GM23338 (cell line): Measurements from ENCODE around the gene TXLNB. TPM values are rescaled to one million over a fixed set of nuclear protein-coding genes. Genes with fewer than 3 reads are reported as not detected.
A peak's percentile ranks its signal among the peaks of the same experiment; 100 is the strongest.

Source experiments
- ATAC-seq: fragments of 200-7000 bp; cut with Tn5 transposase; 3 replicates; pipeline ENCODE4 v1.9.1; 2020
- DNase-seq: peaks from one replicate; pipeline ENCODE4 v3.0.0-alpha.2; 2015; ENCODE audit warnings: low spot score
- H2AFZ ChIP-seq: fragments of 200-600 bp; sonication (generic); 2 replicates; pipeline ENCODE4 v1.8.0; 2016; ENCODE audit warnings: antibody characterized with exemption, mild to moderate bottlenecking, moderate library complexity
- H3F3A ChIP-seq: fragments of 200-600 bp; sonication (generic); replicated peaks from 2 replicates; pipeline ENCODE4 v1.8.0; 2017; ENCODE audit warnings: antibody characterized with exemption, mixed run types, low read depth
- H3K27ac ChIP-seq: fragments of 200-600 bp; sonication (generic); 2 replicates; pipeline ENCODE4 v1.6.1; 2016; ENCODE audit warnings: low read depth
- H3K27me3 ChIP-seq: fragments of 200-600 bp; sonication (generic); 2 replicates; pipeline ENCODE4 v1.8.0; 2016; ENCODE audit warnings: mild to moderate bottlenecking, mixed run types, moderate library complexity; ENCODE audit not compliant: insufficient read depth
- H3K36me3 ChIP-seq: fragments of 200-600 bp; sonication (generic); 2 replicates; pipeline ENCODE4 v1.8.0; 2016; ENCODE audit warnings: mild to moderate bottlenecking; ENCODE audit not compliant: insufficient read depth
- H3K4me1 ChIP-seq: fragments of 200-600 bp; sonication (generic); 2 replicates; pipeline ENCODE4 v1.8.0; 2016; ENCODE audit warnings: mild to moderate bottlenecking, moderate library complexity; ENCODE audit not compliant: insufficient read depth
- H3K4me2 ChIP-seq: fragments of 200-600 bp; sonication (generic); 2 replicates; pipeline ENCODE4 v1.7.1; 2017; ENCODE audit warnings: mixed run types
- H3K4me3 ChIP-seq: fragments of 200-600 bp; sonication (generic); 2 replicates; pipeline ENCODE4 v1.6.1; 2016; ENCODE audit warnings: mixed run types
- H3K79me2 ChIP-seq: fragments of 200-600 bp; sonication (generic); replicated peaks from 2 replicates; pipeline ENCODE4 v1.8.0; 2017; ENCODE audit warnings: mild to moderate bottlenecking; ENCODE audit not compliant: insufficient read depth
- H3K9me2 ChIP-seq: fragments of 200-600 bp; sonication (generic); 2 replicates; pipeline ENCODE4 v1.8.0; 2017; ENCODE audit not compliant: insufficient read depth
- H4K20me1 ChIP-seq: fragments of 200-600 bp; sonication (generic); replicated peaks from 2 replicates; pipeline ENCODE4 v1.8.0; 2017; ENCODE audit warnings: mild to moderate bottlenecking; ENCODE audit not compliant: insufficient read depth
- H3K27ac Mint-ChIP-seq: 2 replicates; pipeline ENCODE4 v1.8.0; 2020; ENCODE audit warnings: inconsistent platforms, mild to moderate bottlenecking, moderate library complexity, mixed read lengths
- H3K27me3 Mint-ChIP-seq: 3 replicates; pipeline ENCODE4 v1.8.0; 2022; ENCODE audit warnings: low read depth, mild to moderate bottlenecking, moderate library complexity, mixed read lengths, inconsistent platforms; ENCODE audit not compliant: insufficient read depth, poor library complexity
- H3K36me3 Mint-ChIP-seq: 3 replicates; pipeline ENCODE4 v1.8.0; 2021; ENCODE audit warnings: low read depth, mild to moderate bottlenecking, inconsistent platforms, moderate library complexity, mixed read lengths
- H3K4me1 Mint-ChIP-seq: 3 replicates; pipeline ENCODE4 v1.8.0; 2020; ENCODE audit warnings: mild to moderate bottlenecking, inconsistent platforms, mixed read lengths
- H3K4me3 Mint-ChIP-seq: 3 replicates; pipeline ENCODE4 v1.8.0; 2021; ENCODE audit warnings: moderate library complexity, mild to moderate bottlenecking, inconsistent platforms, mixed read lengths
- H3K9me3 Mint-ChIP-seq: 3 replicates; pipeline ENCODE4 v1.8.0; 2020; ENCODE audit warnings: moderate library complexity, mild to moderate bottlenecking, inconsistent platforms, mixed read lengths
- CREB1 ChIP-seq: fragments of 250-450 bp; sonication (Bioruptor Pico); IDR thresholded peaks from 2 replicates; pipeline ENCODE4 v1.5.0; 2020; ENCODE audit warnings: low read depth, mild to moderate bottlenecking, moderate library complexity
- EZH2 ChIP-seq: fragments of 200-600 bp; sonication (generic); IDR thresholded peaks from one replicate; pipeline ENCODE4 v1.8.0; 2017; ENCODE audit warnings: antibody characterized with exemption, mild to moderate bottlenecking, low read depth; ENCODE audit not compliant: unreplicated experiment
- EZH2phosphoT487 ChIP-seq: fragments of 200-600 bp; sonication (generic); IDR thresholded peaks from one replicate; pipeline ENCODE4 v1.8.1; 2018; ENCODE audit warnings: antibody characterized with exemption; ENCODE audit not compliant: unreplicated experiment
- JUNB ChIP-seq: IDR thresholded peaks from one replicate; pipeline ENCODE4 v1.6.1; 2016; ENCODE audit warnings: antibody characterized with exemption; ENCODE audit not compliant: unreplicated experiment
- NANOG ChIP-seq: IDR thresholded peaks from 2 replicates; pipeline ENCODE4 v1.6.1; 2016; ENCODE audit warnings: antibody characterized with exemption, borderline replicate concordance
- POLR2AphosphoS5 ChIP-seq: IDR thresholded peaks from 2 replicates; pipeline ENCODE4 v1.6.1; 2016; ENCODE audit warnings: antibody characterized with exemption, low read depth
- STAT1 ChIP-seq: IDR thresholded peaks from one replicate; pipeline ENCODE4 v1.6.1; 2016; ENCODE audit warnings: antibody characterized with exemption; ENCODE audit not compliant: unreplicated experiment
- ZNF114 ChIP-seq: fragments of 250-450 bp; sonication (Bioruptor Pico); IDR thresholded peaks from 2 replicates; pipeline ENCODE4 v1.5.0; 2020; ENCODE audit warnings: mild to moderate bottlenecking, moderate library complexity
- ZNF331 ChIP-seq: fragments of 250-450 bp; sonication (Bioruptor Pico); IDR thresholded peaks from 2 replicates; pipeline ENCODE4 v1.5.0; 2020; ENCODE audit warnings: low read depth, mild to moderate bottlenecking, moderate library complexity
- polyA plus RNA-seq: library from polyadenylated mRNA; unstranded; fragments of >200 nt; fragmentation: Nextera tagmentation; extraction: Ambion mirVana; gene quantifications from 2 replicates; pipeline ENCODE4 v1.2.1, GENCODE V29; 2016
- total RNA-seq: library from RNA; depleted of rRNA; stranded (reverse); fragments of >200 nt; shearing (Covaris generic); gene quantifications from 2 replicates; pipeline ENCODE4 v1.2.3, GENCODE V29; 2014
- TF ChIP-seq, protein P1 (sequence below): IDR thresholded peaks from 2 replicates; pipeline ENCODE4 v1.6.1; 2016; ENCODE audit warnings: antibody characterized with exemption
- TF ChIP-seq, protein P2 (sequence below), 2 experiments: fragments of 200-600 bp in 1 of 2; sonication (generic) in 1 of 2; conservative IDR thresholded peaks; 2 replicates each; pipeline versions ENCODE4 v1.5.1 to v1.6.1; 2016 to 2017; ENCODE audit warnings: antibody characterized with exemption in 2 of 2, low read depth in 2 of 2, mild to moderate bottlenecking in 2 of 2, moderate library complexity in 1 of 2
- TF ChIP-seq, protein P3 (sequence below): IDR thresholded peaks from one replicate; pipeline ENCODE4 v1.6.1; 2018; ENCODE audit warnings: antibody characterized with exemption; ENCODE audit not compliant: unreplicated experiment
- TF ChIP-seq, protein P4 (sequence below): fragments of 250-450 bp; sonication (Bioruptor Pico); IDR thresholded peaks from 2 replicates; pipeline ENCODE4 v1.5.0; 2020; ENCODE audit warnings: mild to moderate bottlenecking, moderate library complexity

The TXLNB gene
- total and polyA plus RNA-seq, 2 experiments from 2014 or later = 0.11 to 0.28 TPM

DNA sequence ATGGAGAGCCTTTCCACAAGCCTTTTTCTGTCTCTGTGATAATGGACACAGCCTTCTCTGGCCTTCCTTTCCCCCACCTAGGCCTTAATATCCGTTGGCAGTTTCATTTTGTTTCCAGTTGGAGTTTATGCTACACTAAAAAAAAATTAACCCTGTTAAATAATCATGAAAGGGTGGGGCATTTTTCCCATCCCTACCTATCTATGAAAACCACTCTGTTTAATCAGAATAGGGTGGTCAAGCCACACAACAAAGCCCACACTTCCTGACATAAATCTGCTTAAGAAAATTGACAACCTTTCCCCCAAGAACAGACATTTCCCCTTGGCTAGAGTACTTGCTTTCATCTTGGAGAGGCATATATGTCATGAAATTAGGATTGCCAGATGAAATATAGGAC, 14.2 kb downstream of the TXLNB start:
- no peaks in the 10 kb centered on the region for H3K27me3 Mint-ChIP-seq
- Histone ChIP-seq H3F3A (no peaks in the 10 kb centered on the region), H2AFZ (peak overlapping the region; percentile 53; the same call in 1 of the 2 replicates), H4K20me1 (no peaks in the 10 kb centered on the region), H3K27ac (no peak overlapping the region), H3K79me2 (no peaks in the 10 kb centered on the region), H3K36me3 (no peaks in the 10 kb centered on the region), H3K9me2 (no peaks in the 10 kb centered on the region; the same call in 1 of the 2 replicates), H3K4me2 (no peak overlapping the region), H3K4me1 (no peaks in the 10 kb centered on the region), H3K27me3 (no peaks in the 10 kb centered on the region), H3K4me3 (no peak overlapping the region)
- no peak for ATAC-seq
- no peak overlapping the region for H3K4me3 Mint-ChIP-seq
- H3K4me1 Mint-ChIP-seq = no peaks in the 10 kb centered on the region
- no peaks in the 10 kb centered on the region for H3K9me3 Mint-ChIP-seq
- TF ChIP-seq ZNF114 = no peak
- no peak for TF ChIP-seq NANOG
- TF ChIP-seq, protein P1, sequence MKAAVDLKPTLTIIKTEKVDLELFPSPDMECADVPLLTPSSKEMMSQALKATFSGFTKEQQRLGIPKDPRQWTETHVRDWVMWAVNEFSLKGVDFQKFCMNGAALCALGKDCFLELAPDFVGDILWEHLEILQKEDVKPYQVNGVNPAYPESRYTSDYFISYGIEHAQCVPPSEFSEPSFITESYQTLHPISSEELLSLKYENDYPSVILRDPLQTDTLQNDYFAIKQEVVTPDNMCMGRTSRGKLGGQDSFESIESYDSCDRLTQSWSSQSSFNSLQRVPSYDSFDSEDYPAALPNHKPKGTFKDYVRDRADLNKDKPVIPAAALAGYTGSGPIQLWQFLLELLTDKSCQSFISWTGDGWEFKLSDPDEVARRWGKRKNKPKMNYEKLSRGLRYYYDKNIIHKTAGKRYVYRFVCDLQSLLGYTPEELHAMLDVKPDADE = no peak
- no peak for TF ChIP-seq EZH2
- TF ChIP-seq EZH2phosphoT487 = no peak
- TF ChIP-seq, protein P2, sequence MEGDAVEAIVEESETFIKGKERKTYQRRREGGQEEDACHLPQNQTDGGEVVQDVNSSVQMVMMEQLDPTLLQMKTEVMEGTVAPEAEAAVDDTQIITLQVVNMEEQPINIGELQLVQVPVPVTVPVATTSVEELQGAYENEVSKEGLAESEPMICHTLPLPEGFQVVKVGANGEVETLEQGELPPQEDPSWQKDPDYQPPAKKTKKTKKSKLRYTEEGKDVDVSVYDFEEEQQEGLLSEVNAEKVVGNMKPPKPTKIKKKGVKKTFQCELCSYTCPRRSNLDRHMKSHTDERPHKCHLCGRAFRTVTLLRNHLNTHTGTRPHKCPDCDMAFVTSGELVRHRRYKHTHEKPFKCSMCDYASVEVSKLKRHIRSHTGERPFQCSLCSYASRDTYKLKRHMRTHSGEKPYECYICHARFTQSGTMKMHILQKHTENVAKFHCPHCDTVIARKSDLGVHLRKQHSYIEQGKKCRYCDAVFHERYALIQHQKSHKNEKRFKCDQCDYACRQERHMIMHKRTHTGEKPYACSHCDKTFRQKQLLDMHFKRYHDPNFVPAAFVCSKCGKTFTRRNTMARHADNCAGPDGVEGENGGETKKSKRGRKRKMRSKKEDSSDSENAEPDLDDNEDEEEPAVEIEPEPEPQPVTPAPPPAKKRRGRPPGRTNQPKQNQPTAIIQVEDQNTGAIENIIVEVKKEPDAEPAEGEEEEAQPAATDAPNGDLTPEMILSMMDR (conservative IDR thresholded peaks at IDR 0.05; ENCODE audit: low read depth in 2 of 2) = no peak
- TF ChIP-seq, protein P3, sequence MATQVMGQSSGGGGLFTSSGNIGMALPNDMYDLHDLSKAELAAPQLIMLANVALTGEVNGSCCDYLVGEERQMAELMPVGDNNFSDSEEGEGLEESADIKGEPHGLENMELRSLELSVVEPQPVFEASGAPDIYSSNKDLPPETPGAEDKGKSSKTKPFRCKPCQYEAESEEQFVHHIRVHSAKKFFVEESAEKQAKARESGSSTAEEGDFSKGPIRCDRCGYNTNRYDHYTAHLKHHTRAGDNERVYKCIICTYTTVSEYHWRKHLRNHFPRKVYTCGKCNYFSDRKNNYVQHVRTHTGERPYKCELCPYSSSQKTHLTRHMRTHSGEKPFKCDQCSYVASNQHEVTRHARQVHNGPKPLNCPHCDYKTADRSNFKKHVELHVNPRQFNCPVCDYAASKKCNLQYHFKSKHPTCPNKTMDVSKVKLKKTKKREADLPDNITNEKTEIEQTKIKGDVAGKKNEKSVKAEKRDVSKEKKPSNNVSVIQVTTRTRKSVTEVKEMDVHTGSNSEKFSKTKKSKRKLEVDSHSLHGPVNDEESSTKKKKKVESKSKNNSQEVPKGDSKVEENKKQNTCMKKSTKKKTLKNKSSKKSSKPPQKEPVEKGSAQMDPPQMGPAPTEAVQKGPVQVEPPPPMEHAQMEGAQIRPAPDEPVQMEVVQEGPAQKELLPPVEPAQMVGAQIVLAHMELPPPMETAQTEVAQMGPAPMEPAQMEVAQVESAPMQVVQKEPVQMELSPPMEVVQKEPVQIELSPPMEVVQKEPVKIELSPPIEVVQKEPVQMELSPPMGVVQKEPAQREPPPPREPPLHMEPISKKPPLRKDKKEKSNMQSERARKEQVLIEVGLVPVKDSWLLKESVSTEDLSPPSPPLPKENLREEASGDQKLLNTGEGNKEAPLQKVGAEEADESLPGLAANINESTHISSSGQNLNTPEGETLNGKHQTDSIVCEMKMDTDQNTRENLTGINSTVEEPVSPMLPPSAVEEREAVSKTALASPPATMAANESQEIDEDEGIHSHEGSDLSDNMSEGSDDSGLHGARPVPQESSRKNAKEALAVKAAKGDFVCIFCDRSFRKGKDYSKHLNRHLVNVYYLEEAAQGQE = no peak
- TF ChIP-seq JUNB = no peak
- no peak for TF ChIP-seq ZNF331 (CRISPR knock-in tag)
- TF ChIP-seq POLR2AphosphoS5 = no peak
- TF ChIP-seq STAT1 = no peak
- TF ChIP-seq CREB1 (CRISPR knock-in tag) = no peak
- TF ChIP-seq, protein P4, sequence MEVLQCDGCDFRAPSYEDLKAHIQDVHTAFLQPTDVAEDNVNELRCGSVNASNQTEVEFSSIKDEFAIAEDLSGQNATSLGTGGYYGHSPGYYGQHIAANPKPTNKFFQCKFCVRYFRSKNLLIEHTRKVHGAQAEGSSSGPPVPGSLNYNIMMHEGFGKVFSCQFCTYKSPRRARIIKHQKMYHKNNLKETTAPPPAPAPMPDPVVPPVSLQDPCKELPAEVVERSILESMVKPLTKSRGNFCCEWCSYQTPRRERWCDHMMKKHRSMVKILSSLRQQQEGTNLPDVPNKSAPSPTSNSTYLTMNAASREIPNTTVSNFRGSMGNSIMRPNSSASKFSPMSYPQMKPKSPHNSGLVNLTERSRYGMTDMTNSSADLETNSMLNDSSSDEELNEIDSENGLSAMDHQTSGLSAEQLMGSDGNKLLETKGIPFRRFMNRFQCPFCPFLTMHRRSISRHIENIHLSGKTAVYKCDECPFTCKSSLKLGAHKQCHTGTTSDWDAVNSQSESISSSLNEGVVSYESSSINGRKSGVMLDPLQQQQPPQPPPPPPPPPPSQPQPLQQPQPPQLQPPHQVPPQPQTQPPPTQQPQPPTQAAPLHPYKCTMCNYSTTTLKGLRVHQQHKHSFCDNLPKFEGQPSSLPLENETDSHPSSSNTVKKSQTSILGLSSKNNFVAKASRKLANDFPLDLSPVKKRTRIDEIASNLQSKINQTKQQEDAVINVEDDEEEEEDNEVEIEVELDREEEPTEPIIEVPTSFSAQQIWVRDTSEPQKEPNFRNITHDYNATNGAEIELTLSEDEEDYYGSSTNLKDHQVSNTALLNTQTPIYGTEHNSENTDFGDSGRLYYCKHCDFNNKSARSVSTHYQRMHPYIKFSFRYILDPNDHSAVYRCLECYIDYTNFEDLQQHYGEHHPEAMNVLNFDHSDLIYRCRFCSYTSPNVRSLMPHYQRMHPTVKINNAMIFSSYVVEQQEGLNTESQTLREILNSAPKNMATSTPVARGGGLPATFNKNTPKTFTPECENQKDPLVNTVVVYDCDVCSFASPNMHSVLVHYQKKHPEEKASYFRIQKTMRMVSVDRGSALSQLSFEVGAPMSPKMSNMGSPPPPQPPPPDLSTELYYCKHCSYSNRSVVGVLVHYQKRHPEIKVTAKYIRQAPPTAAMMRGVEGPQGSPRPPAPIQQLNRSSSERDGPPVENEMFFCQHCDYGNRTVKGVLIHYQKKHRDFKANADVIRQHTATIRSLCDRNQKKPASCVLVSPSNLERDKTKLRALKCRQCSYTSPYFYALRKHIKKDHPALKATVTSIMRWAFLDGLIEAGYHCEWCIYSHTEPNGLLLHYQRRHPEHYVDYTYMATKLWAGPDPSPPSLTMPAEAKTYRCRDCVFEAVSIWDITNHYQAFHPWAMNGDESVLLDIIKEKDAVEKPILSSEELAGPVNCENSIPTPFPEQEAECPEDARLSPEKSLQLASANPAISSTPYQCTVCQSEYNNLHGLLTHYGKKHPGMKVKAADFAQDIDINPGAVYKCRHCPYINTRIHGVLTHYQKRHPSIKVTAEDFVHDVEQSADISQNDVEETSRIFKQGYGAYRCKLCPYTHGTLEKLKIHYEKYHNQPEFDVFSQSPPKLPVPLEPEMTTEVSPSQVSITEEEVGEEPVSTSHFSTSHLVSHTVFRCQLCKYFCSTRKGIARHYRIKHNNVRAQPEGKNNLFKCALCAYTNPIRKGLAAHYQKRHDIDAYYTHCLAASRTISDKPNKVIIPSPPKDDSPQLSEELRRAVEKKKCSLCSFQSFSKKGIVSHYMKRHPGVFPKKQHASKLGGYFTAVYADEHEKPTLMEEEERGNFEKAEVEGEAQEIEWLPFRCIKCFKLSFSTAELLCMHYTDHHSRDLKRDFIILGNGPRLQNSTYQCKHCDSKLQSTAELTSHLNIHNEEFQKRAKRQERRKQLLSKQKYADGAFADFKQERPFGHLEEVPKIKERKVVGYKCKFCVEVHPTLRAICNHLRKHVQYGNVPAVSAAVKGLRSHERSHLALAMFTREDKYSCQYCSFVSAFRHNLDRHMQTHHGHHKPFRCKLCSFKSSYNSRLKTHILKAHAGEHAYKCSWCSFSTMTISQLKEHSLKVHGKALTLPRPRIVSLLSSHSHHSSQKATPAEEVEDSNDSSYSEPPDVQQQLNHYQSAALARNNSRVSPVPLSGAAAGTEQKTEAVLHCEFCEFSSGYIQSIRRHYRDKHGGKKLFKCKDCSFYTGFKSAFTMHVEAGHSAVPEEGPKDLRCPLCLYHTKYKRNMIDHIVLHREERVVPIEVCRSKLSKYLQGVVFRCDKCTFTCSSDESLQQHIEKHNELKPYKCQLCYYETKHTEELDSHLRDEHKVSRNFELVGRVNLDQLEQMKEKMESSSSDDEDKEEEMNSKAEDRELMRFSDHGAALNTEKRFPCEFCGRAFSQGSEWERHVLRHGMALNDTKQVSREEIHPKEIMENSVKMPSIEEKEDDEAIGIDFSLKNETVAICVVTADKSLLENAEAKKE (CRISPR knock-in tag) = no peak
- H3K27ac Mint-ChIP-seq = no peak overlapping the region
- H3K36me3 Mint-ChIP-seq = no peaks in the 10 kb centered on the region
- no peak for DNase-seq
